ENCODE results near the gene ZNF462.

DNA sequence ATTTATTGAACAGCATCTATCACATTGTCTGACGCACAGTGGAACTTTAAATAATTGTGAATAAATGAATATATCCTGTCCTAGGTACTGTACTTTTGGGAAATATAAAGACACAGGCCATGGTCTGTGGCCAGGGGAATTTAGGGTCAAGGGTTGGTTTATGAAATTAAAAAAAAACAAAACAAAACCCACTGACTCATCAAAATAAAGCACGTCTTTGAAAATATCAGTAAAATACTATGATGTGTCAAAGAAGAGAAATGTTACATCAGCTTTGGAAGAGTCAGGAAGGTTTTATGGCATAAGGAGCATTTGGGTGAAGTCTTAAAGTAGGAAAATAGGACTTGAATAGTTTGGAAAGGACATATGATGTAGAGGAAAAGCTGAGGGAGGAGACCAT is 70.5 kb downstream of the ZNF462 start:
- TF ChIP-seq CTCF (IDR thresholded peaks at IDR 0.05) (no peak), POLR2AphosphoS5 (IDR thresholded peaks at IDR 0.05) (no peak), POLR2A (IDR thresholded peaks at IDR 0.05) (no peak)
